Myocyte (in vitro differentiated cells): ENCODE measurements around the gene INSC. TPM values are rescaled to one million over a fixed set of nuclear protein-coding genes. Genes with fewer than 3 reads are reported as not detected.

Source experiments
- DNase-seq: peaks from one replicate; pipeline ENCODE4 v3.0.0-alpha.2; 2012; ENCODE audit warnings: low read depth
- total RNA-seq: library from RNA; depleted of rRNA; stranded (reverse); fragments of >200 nt; gene quantifications from 2 replicates; pipeline ENCODE4 v1.2.3, GENCODE V29; 2014

INSC gene
- total RNA-seq, 1 donor from 2014 or later: not detected

- DNase-seq: no peak
These were observed 6.8 kb upstream of the INSC start for GRCh38 chr11:15107730-15108515.

GRCh38 chr11:15108592-15109130, 6.1 kb upstream of the INSC start:
- no peak for DNase-seq

GRCh38 chr11:15109602-15110001, 5.1 kb upstream of the INSC start:
- no peak for DNase-seq

GRCh38 chr11:15111215-15111614, 3.5 kb upstream of the INSC start:
- DNase-seq: no peak

- DNase-seq: no peak
These were observed 2.6 kb upstream of the INSC start for GRCh38 chr11:15112131-15112541.

- DNase-seq: peak; percentile 70
These were observed 1.3 kb upstream of the INSC start for GRCh38 chr11:15113381-15113780.

GRCh38 chr11:15115686-15116085, 963 bp downstream of the INSC start:
- no peak for DNase-seq

GRCh38 chr11:15117751-15118150, 3.0 kb downstream of the INSC start:
- DNase-seq: no peak

GRCh38 chr11:15118431-15118830, 3.7 kb downstream of the INSC start:
- DNase-seq: no peak

- DNase-seq: no peak
These were observed 4.6 kb downstream of the INSC start for GRCh38 chr11:15119352-15119751.

- no peak for DNase-seq
These were observed 5.1 kb downstream of the INSC start for GRCh38 chr11:15119826-15120225.

GRCh38 chr11:15123849-15124248, 9.1 kb downstream of the INSC start:
- DNase-seq: peak; percentile 58

GRCh38 chr11:15124528-15124927, 9.8 kb downstream of the INSC start:
- no peak for DNase-seq

- DNase-seq: no peak
These were observed 12.6 kb downstream of the INSC start for GRCh38 chr11:15127341-15127740.

GRCh38 chr11:15128621-15129020, 13.9 kb downstream of the INSC start:
- no peak for DNase-seq

- no peak for DNase-seq
These were observed 21.4 kb downstream of the INSC start for GRCh38 chr11:15136166-15136565.

GRCh38 chr11:15139096-15139770, 24.5 kb downstream of the INSC start:
- DNase-seq: no peak

GRCh38 chr11:15139958-15140659, 25.4 kb downstream of the INSC start:
- DNase-seq: no peak

- DNase-seq: peak; percentile 28
These were observed 26.7 kb downstream of the INSC start for GRCh38 chr11:15141381-15141780.

- no peak for DNase-seq
These were observed 28.1 kb downstream of the INSC start for GRCh38 chr11:15142838-15143237.

- DNase-seq: no peak
These were observed 29.1 kb downstream of the INSC start for GRCh38 chr11:15143855-15144254.

- DNase-seq: no peak
These were observed 29.6 kb downstream of the INSC start for GRCh38 chr11:15144347-15144746.
